Daoy (cell line): ENCODE measurements around the gene DOCK11. TPM values are rescaled to one million over a fixed set of nuclear protein-coding genes. Genes with fewer than 3 reads are reported as not detected.
"Not testable (repeated sequence)": the region's sequence is repeated elsewhere in the genome, so short reads cannot be mapped to it uniquely, and the experiment has no call there.

Source experiments
- DNase-seq: peaks from one replicate; pipeline ENCODE4 v3.0.0-alpha.2; 2015; ENCODE audit warnings: low read depth
- total RNA-seq: library from RNA; depleted of rRNA; stranded (reverse); fragments of >200 nt; shearing (Covaris generic); gene quantifications from 2 replicates; pipeline ENCODE4 v1.2.3, GENCODE V29; 2014

DOCK11 gene
- total RNA-seq, 1 experiment from 2014 or later = 5.1 TPM

DNA sequence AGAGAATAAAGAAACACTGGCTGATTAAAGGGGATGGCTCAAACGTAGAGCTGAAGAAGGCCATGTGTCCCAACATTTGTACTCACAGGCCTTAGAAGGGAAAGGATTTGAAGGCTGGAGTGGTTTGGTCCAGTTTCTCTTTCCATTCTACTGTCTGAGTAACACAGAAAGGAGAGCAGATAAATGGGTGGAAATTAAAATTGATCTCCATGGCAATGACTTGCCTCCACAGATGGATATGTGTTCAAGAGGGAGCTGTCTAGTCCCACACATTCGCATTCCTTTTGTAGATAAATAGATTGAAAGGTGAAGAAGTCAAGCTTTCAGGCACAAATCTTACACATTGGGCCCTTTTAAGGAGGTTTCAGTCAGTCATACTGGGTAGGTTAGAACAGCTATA, 74.6 kb downstream of the DOCK11 start:
- no peak for DNase-seq

DNA sequence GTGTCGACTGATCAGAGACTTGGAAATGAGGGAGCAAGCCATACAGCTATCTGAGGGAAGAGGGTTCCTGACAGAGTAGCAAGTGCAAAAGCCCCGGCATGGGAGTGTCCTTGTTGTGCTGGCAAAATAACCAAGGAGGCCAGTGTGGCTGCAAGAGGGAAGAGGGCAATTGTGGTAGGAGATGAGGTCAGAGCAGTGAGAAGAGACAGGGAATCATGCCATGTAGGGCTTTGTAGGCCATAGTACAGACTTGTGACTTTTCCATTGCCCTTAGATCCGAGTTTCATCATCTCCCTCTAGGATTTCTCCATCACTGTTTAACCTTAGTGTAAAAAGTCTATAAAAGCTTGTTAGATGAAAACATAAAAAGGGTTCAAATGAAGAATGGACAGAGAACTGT, 76.2 kb downstream of the DOCK11 start:
- DNase-seq = no peak

DNA sequence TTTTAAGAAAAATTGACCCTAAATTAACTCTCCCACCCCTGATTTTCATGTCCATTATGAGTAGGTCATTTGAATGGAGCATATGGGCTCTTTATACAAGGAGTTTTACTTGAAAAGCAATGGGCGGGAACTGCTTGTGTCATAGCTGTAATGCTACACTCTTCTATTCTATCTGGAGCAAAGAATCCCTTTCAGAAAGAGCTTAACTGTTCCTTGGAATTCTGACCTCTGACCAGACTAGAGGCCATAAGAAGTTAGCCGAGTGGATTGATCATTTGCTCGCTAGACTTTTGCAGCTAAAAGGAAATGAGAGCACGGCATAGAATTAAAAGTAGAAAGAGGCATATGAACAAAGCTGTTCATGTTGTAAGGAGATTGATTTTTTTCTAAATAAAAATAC, 79.1 kb downstream of the DOCK11 start:
- no peak for DNase-seq

DNA sequence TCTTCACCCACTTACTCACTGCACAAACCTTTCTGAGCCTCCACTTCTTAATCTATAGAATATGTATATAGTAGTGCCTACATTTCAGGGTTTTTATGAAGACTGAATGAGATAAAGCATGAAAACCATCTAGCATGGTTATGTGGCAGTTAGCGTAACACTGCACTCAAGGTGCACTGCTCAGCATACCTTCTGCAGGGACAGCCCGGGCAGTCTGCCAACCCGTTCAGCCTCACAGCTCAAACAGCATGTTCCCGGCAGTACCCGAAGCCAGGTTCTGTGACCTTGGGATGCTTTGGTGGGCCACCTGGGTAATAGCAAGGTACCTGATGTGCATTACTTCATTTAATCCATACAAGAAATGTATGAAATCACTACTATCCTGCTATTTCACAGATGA, 81.4 kb downstream of the DOCK11 start:
- no peak for DNase-seq

DNA sequence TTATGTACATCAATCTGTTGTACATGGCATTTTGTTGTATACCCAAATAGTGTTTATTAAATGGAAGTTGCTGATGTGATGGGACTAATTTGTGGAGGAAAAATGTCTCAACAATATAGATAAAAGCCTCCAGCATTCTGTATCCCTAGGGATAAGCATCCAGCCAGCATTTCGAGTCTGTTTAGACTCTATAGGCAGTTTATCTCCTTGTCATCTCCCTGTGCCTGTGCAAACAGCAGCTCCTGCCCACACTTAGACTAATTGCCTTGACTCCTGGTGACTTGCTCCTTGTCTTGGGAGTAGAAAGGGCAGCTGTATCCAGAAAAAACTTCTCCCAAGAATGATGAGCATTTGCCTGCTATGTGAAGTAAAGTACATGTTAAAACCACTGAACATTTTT, 83.8 kb downstream of the DOCK11 start:
- DNase-seq = no peak

DNA sequence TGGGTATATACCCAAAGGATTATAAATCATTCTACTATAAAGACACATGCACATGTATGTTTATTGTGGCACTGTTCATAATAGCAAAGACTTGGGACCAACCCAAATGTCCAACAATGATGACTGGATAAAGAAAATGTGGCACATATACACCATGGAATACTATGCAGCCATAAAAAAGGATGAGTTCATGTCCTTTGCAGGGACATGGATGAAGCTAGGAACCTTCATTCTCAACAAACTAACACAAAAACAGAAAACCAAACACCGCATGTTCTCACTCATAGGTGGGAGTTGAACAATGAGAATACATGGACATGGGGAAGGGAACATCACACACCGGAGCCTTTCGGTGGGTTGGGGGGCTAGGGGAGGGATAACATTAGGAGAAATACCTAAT, 87.3 kb downstream of the DOCK11 start:
- DNase-seq = not testable (repeated sequence)

DNA sequence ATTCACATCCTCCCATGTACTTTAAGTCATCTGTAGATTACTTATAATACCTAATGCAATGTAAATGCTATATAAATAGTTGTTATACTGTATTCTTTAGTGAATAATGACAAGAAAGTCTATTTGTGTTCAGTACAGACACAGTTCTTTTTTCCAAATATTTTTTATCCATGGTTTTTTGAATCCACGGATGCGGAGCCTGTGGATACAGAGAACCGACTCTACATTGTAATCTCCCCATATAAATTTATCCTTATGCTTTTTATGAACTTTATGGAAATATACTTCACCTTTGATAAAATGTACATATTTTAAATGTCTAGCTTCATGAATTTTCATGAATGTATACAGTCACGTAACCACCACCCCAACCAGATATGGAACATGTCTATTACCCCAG, 88.2 kb downstream of the DOCK11 start:
- no peak for DNase-seq

DNA sequence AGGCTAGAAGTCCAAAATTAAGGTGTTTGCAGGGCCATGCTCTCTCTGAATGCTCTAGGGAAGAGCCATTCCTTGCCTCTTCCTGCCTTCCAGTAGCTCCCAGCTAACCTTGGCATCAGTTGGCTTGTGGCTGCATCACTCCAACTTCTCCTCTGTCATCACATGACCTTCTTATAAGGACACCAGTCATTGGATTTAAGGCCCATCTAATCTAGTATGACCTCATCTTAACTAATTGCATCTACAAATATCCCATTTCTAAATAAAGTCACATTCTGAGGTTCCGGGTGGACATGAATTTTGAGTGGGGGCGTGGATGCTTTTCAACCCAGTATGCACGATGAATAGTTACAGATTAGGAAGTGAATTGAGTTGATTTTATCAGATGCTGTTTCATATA, 89.7 kb downstream of the DOCK11 start:
- DNase-seq = no peak

DNA sequence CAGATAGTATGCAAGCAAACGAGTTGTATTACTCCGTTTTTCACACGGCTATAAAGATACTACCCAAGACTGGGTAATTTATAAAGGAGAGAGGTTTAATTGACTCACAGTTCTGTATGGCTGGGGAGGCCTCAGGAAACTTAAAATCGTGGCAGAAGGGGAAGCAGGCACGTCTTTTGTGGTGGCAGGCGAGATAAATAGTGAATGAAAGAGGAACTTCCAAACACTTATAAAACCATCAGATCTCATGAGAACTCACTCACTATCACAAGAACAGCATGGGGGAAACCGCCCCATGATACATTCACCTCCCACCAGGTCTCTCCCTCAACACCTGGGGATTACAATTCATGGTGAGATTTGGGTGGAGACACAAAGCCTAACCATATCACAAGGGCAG, 90.6 kb downstream of the DOCK11 start:
- not testable (repeated sequence) for DNase-seq

DNA sequence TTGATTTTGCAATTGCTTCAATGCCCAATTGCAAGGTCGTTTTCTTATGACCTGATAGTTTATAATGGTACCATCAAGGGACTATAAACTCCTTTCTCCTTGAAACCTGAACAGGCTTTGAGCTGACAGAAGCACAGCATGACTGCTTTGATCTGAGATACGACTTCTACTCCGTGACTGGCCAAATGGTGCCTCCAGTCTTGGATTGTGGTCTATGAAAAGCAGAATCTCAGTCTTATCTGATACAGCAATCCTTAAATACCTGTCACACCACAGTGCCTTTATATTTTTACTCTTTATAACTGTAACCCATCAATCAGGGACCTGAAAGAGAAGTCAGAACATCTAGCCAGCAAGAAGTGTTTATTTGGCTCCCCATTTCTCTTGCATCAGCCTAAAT, 93.1 kb downstream of the DOCK11 start:
- no peak for DNase-seq

DNA sequence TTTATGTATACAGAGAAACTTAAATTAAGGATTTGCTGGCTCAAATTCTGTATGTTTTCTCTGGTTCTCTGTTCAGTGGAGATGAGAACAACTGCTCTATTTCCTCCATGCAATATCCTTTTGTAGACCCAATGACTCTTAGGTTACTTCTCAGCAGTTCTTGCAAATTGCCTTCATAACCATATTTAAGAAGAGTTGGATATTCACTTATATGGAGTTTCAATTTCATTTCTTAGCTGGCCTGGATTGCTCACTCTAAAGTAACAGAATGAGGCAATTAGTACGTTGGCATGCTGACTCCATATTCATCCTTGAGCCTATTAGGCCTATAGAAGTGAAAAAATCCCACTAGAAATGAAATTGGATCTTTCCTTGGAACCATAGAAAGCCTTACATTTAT, 93.6 kb downstream of the DOCK11 start:
- DNase-seq = no peak

DNA sequence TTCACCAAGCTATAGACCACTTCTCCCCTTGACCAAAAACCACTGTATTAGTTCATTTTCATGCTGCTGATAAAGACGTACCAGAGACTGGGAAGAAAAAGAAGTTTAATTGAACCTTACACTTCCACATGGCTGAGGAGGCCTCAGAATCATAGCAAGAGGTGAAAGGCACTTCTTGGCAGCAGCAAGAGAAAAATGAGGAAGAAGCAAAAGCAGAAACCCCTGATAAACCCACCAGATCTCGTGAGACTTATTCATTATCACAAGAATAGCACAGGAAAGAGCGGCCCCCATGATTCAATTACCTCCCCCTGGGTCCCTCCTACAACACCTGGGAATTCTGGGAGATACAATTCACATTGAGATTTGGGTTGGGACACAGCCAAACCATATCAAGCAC, 97.8 kb downstream of the DOCK11 start:
- DNase-seq = no peak

DNA sequence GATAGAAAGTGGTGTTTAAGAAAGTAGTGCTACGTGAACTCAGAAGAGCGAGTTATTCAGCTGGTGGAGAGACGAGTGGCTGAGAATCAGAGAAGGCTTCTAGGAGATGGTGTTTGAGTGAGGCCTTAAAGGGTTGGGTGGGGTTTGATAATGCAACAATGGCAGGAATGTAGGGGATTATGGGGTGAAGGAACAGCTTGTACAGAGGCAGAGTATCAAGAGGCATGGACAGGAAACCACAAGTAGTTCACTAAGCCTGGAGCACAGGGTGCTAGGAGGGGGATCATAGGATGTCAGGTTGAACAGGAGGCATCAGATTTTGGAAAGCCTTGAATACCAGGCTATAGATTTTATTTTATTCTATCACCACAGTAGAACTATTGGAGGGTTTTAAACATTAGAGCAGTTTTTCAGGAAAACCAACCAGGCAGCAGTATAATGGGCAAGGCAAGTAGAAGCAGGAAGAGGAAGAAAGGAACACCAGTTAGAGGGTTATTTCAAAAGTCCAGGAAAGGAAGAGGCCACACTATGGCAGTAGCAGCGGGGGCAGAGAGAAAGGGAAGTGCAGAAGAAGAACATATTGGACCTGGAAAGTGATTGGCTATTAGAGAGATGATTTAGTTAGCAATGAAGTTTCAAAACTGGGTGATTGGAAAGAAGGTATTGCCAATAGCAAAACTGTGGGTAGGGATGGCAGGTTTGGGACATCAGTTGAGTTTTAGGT, 99.2 kb downstream of the DOCK11 start:
- no peak for DNase-seq

DNA sequence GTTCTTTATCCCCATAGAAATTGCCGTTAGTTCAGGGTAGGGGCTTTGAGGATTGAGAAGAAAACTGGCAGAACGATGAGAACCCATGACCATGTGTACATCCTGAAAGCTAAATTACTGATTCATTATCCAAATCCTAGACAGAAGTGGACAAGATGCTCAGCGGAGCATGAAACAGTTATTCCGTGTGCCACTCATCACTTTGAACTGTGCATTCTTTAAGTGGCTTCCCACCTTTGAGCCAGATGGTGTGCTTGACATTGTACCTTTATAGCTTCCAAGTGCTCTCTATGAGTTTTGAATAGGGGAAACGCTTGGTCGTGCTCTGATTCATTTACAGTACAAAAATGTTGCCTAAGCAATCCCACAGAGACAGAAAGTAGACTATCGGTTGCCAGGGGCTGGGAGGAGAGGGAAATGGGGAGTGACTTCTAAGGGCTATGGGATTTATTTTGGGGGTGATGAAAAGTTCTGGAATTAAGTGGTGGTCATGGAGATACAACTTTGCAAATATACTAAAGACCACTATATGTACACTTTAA, 100.0 kb downstream of the DOCK11 start:
- no peak for DNase-seq

DNA sequence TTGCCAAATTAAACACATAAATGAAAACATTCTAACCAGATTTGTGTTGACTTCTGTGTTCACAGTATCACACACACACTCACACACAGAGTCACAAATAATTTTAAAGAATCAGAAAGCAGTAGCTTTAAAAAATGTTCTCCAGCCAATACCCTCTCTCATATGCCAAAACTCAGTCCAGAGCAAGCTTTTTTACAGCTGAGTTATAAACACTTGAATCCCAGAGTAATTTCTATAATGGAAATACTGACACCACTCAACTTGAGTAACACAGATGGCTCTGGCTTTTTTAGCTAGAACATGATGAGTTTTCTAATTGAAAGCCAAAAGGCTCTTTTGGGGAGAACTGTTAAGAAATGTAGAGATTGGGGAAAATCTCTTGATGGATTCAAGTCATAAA, 100.8 kb downstream of the DOCK11 start:
- no peak for DNase-seq

DNA sequence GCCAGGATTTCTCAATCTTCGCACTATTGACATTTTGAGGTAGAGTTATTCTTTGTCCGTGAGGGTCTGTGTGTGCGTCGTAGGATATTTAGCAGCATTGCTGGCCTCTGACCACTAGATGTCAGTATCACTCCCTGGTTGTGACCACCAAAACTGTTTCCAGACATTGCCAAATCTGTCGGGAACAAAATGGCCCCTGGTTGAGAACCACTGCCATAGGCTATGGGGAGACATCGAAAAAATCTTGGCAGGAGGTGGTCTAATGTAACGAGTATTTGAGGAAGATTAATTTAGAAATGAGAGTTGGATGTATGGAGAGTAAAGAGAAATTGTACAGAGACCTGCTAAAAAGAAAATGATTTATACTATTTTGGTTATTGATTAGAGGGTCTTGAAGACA, 108.4 kb downstream of the DOCK11 start:
- DNase-seq = peak; percentile 49

DNA sequence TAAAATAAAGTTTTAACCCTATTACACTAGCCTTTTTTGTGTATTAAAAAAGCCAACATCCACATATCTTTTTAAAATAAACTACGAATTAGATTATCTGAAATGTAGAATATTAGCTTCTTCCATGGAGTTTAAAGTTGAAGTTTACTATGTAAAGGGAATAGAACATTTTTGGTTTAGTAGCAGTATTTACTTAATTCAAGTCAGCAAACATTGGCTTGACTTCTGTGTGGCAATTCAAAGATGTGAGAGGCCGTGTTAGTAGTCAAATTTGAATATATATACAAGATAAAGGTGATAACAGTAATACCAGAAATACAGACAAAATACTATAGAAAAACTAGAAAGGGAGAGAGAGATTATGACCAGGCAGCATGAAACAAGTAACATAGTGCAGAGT, 116.7 kb downstream of the DOCK11 start:
- no peak for DNase-seq

DNA sequence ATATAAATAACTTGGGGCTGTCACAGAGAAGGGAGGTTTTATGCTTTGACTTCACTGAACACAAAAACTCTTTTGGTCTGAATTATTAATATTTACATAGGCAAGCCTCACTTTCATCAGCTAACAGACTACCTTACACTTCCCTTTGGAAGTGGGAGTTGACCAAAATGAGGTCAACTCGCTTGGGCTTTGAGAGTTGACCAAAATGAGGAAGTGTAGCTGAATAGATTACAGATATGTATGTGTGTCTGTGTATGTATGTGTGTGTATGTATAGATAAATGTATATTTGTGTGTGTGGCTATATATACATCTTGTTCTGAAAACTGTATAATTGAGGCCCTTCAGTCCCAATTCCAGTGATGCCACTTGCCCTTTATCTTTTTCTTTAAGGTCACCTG, 118.5 kb downstream of the DOCK11 start:
- no peak for DNase-seq

DNA sequence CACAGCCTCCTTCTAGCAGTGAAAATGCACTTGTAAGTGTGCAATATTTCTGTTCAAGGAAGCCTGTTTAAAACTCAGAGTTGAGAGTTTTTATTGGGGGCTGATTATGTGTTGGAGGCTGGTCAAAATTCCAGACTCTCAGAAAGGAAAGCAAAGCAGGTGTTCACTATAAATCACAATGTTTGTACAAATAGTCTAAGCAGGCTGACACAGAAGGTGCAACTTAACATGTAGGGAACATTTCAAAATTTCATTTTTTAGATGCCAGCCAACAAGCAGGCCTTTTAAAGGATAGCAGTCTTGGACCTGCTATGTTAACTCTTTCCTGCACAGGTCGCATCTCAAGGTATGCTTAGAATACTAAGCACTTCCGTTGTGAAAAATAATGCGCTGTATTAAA, 119.5 kb downstream of the DOCK11 start:
- DNase-seq = no peak

DNA sequence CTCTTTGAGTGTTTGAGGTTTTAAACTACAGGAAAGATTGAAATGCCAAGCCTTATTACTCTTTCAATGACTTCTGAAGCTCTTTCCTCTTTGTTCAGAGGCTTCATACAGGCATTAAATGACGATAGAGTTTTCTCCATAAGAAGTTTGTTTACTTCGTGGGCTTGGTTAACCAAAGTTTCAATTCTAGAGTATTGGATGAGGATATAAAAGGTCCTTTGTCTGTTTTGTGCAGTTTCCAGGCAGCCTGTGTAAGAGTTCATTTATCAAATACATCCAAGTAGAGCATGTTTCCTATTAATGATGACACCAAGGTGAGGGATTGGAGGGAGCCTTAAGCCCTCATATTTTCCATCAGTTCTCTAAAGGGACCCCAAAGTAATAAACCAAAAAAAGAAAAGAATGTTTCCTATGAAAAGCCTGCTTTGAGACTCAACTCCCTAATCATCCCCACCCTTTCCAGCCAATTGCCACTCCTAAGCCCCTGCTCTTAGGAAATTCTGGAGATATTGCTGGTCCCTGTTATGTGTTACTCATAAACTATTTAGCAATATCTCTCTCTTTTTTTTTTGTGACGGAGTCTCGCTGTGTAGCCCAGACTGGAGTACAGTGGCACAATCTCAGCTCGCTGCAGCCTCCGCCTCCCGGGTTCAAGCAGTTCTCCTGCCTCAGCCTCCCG, 125.6 kb downstream of the DOCK11 start:
- DNase-seq = no peak

DNA sequence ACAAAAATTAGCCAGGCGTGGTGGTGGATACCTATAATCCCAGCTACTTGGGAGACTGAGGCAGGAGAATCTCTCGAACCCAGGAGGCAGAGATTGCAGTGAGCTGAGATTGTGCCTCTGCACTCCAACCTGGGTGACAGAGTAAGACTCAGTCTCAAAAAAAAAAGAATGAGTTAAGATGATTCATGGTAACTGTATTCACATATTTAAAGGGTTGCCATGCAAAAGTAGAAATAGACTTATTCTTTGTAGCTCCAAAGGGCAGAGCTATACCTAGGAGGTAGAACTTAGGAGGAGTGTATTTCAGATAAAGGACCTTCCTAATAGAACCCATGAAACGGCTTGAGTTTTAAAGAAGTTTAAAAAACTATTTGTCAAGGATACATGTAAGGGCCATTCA, 127.4 kb downstream of the DOCK11 start:
- DNase-seq = no peak

DNA sequence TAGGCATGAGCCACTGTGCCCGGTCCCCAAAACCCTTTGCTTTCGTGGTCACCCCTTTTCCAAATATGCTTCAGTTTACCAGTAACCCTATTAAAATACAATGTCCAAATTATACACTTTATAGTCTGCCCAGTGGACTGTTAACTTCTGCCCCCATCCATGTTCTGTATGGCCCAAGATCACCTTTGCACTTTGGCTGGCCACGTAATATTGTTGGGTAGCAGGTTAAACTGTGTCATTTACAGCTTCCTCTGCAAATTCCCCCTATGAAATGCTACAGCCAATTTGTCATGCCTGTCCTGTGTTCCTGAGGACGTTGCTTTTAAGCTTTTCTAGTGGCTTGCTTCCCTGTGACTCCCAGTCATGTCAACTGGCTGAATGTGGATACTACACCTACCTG, 130.7 kb downstream of the DOCK11 start:
- DNase-seq = no peak

DNA sequence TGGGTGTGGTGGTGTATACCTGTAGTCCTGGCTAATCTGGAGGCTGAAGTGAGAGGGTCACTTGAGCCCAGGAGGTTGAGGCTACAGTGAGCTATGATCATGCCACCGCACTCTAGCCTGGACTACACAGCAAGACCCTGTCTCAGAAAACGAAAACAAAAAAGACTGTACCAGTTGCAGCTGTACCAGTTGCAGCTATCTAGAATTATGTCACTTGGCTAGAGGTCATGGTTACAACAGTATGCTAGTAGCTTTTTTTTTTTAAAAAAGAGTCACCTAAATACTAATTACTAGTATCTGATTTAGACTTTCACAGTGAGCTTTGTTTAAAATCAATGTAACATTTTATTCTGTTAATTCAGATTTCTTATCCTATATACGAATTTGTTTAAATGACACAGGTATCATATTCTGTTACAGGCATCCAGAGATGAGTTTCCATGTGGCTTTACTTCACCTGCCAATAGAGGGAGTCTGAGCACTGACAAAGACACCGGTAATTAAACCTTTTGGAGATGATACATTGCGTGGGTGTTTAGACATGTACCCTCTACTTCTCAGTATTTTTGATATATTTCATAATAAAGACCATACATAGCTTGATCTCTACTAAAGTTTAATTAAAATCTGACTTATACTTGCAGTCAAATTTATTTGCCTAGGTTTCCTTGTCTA, 131.6 kb downstream of the DOCK11 start:
- peak; percentile 1 for DNase-seq
